AG09309 (cell line): ENCODE data around the gene TENT5C.

ENCODE experiments used
- DNase-seq: peaks from one replicate; pipeline ENCODE4 v3.0.0-alpha.2; 2010; ENCODE audit warnings: low read depth
- H3K4me3 ChIP-seq: 2 replicates; pipeline ENCODE4 v1.5.1; 2011; ENCODE audit warnings: mild to moderate bottlenecking, low read depth, low read length, moderate library complexity; ENCODE audit not compliant: control insufficient read depth
- TF ChIP-seq, protein P1 (sequence below): IDR thresholded peaks from 2 replicates; pipeline ENCODE4 v1.5.1; 2011; ENCODE audit warnings: mild to moderate bottlenecking, low read depth, low read length, inconsistent platforms; ENCODE audit not compliant: insufficient read depth, control insufficient read depth; ENCODE audit errors: missing control alignments

The TENT5C gene

GRCh38 chr1:117566556-117566955, 39.3 kb upstream of the TENT5C start:
- H3K4me3 ChIP-seq, result no peak overlapping the region
- DNase-seq, result no peak
- TF ChIP-seq, protein P1, sequence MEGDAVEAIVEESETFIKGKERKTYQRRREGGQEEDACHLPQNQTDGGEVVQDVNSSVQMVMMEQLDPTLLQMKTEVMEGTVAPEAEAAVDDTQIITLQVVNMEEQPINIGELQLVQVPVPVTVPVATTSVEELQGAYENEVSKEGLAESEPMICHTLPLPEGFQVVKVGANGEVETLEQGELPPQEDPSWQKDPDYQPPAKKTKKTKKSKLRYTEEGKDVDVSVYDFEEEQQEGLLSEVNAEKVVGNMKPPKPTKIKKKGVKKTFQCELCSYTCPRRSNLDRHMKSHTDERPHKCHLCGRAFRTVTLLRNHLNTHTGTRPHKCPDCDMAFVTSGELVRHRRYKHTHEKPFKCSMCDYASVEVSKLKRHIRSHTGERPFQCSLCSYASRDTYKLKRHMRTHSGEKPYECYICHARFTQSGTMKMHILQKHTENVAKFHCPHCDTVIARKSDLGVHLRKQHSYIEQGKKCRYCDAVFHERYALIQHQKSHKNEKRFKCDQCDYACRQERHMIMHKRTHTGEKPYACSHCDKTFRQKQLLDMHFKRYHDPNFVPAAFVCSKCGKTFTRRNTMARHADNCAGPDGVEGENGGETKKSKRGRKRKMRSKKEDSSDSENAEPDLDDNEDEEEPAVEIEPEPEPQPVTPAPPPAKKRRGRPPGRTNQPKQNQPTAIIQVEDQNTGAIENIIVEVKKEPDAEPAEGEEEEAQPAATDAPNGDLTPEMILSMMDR, result no peak

GRCh38 chr1:117567435-117567834, 38.4 kb upstream of the TENT5C start:
- DNase-seq, result no peak
- TF ChIP-seq, protein P1, result no peak

DNA sequence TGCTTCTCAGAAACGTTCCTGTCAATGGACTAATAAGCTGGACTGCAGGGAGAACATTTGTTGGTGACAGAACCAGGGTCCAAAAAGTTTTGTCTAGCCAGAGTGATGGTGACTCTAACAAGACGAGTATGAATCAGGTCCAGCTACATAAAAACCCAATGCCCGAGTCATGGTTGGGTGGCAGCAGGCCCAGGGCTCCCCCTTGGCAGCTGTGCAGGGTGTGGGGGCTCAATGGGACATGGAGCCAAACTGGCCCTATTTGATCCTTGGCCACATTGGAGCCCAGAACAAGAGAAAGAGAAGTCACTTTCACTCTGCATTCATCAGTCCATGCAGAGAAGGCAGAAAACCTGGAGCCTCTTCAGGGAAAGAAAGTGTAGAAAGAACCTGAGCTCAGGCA, 37.9 kb upstream of the TENT5C start:
- H3K4me3 ChIP-seq, result no peak overlapping the region
- no peak for DNase-seq
- TF ChIP-seq, protein P1, result no peak

More at GRCh38 chr1:117567435-117567834, 38.4 kb upstream of the TENT5C start:
- no peak overlapping the region for H3K4me3 ChIP-seq

GRCh38 chr1:117568999-117569398, 36.8 kb upstream of the TENT5C start:
- TF ChIP-seq, protein P1, result no peak
- DNase-seq, result no peak
- H3K4me3 ChIP-seq, result no peak overlapping the region

DNA sequence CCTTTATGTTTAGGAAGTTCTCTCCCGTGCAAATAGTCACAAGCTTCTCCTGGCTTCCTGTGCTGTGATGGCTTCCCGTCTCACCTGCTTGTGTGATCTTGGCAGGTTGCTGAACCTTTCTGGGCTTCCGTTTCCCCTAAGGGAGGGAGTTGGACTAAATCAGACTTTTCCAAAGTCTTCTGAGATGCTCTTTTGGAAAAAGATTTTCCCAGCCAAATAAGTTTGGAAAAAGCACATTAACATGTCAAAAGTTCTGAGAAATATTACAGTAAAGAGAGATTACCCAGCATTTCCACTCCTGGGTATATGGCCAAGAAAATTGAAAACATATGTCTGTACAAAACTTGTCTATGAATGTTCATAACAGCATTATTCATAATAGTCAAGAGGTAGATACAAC, 36.0 kb upstream of the TENT5C start:
- DNase-seq, result no peak
- TF ChIP-seq, protein P1, result no peak
- H3K4me3 ChIP-seq, result no peak overlapping the region

GRCh38 chr1:117570988-117571409, 34.8 kb upstream of the TENT5C start:
- no peak overlapping the region for H3K4me3 ChIP-seq
- TF ChIP-seq, protein P1, result no peak
- no peak for DNase-seq

DNA sequence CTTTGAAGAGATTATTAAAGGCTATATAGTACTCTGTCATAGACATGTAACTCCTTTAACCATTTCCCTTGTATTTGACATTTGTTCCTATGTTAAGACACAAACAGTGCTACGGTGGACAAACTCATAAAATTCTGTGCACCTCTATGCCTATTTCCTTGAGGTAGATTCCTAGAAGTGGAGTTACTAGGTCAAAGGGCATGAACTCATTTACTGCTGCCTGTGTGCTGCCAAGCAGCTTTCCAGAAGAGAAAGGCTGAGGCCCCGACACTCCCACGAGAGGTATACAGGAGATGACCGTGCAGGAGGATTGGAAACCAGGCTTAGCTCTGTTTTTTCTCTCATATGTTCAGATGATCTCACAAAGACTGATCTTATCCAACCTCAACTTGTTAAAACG, 34.4 kb upstream of the TENT5C start:
- no peak overlapping the region for H3K4me3 ChIP-seq
- no peak for DNase-seq
- TF ChIP-seq, protein P1, result no peak
